Right ventricle myocardium inferior (tissue), 1 donor: ENCODE measurements around the gene EPHA6. TPM values are rescaled to one million over a fixed set of nuclear protein-coding genes. Genes with fewer than 3 reads are reported as not detected.
"Not testable (repeated sequence)": the region's sequence is repeated elsewhere in the genome, so short reads cannot be mapped to it uniquely, and the experiment has no call there.

ENCODE experiments used
- ATAC-seq: fragments of 200-7000 bp; cut with Tn5 transposase; one replicate; pipeline ENCODE4 v1.9.1; 2020; ENCODE audit warnings: mild to moderate bottlenecking, moderate library complexity
- DNase-seq: peaks from one replicate; pipeline ENCODE4 v3.0.0; 2021; ENCODE audit errors: missing footprints
- intact Hi-C: fragments of 100-400 bp; cut with DNase I; formaldehyde crosslinking; loops from one replicate; pipeline ENCODE4 v1.11.0; 2022
- total RNA-seq: library from RNA; stranded (reverse); fragmentation: NEBNext Ultra II Directional; extraction: Animal tissue kit (Norgen Biotek cat#: 25700); gene quantifications from one replicate; pipeline ENCODE4 v1.2.1, GENCODE V29; 2021
- donor health status: DM: no; HTN: yes; CAD: no; lungs with severe emphysema.

EPHA6 gene
- total RNA-seq, 1 donor from 2014 or later = 0.62 TPM

DNA sequence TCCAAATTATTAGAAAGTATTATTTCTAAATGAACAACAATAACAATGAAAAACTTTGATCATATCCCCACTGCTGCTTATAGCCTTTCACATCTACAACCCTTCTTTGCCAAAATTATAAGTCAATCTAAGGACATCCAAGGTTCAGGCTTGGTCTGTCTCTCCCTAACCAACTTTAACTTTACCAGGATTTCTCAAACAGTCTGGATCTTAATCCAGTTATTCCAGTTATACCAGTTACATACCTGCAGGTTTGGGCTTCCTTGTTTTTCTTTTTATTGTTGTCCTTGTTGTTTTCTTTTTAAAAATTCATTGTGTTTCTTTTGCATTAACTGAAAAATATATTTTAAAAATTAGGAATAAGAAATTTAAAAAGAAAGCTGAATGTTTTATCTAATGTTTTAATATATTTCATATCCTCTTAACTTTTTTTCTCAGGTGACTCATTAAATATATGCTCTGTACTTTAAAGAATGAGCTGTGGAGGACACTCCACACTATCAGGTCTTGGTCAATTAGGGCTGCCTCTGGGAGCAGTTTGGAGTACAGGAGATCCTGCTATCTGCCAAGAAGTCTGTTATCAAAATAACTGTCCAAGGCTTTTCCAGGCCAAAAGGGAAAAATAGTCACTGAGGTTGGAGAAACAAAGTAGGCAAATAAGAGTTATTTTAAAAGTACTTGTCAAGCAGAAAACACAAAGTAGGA lies 421.4 kb downstream of the EPHA6 start:
- DNase-seq (no peak), ATAC-seq (no peak)
- intact Hi-C loops = no loop called here

DNA sequence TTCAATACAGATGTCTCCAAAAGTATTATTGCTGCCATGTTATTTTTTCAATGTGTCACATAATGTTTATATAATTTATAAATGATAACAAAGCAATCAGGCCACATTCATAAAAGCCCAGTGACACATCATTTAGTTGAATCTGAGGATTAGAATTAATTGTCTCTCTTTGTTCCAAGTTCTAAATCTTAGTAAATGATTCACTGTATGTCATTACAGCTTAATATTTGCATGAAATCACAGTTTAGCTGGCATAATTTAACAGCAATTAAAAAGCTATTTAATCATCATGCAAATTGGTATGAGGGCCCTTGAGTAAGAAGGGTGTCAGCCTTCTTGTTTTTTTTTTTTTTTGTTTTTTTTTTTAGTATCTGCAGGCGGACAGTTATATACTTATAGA lies 427.0 kb downstream of the EPHA6 start:
- intact Hi-C loops = no loop called here
- ATAC-seq (no peak), DNase-seq (no peak)

DNA sequence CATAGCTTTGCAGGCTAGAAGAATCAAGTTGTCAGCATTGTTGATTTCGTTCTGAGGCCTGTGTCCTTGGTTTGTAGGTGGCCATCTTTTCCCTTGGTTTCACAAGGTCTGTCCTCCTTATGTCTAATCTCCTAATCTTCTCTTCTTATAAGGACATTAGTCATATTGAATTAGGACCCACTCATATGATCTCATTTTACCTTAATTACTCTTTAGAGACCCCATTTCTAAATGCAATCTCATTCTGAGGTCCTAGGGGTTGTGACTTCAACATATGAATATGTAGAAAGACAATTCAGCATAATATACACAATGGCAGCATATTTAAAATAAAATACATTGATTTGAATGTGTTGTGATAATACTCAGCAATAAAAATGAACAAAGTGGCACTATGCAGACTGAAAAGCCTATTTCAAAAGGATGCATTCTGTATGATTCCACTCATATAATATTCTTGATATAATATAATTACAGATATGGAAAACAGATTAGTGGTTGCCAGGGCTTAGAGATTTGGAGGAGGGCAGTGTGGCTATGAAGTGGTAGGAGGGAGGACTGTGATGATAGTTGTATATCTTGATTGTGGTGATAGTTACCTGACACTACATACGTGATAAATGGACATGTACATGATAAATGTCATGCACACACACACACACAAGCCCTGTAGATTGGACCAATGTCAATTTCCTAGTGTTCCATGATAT lies 431.0 kb downstream of the EPHA6 start:
- ATAC-seq (no peak), DNase-seq (no peak)
- intact Hi-C loops = no loop called here

DNA sequence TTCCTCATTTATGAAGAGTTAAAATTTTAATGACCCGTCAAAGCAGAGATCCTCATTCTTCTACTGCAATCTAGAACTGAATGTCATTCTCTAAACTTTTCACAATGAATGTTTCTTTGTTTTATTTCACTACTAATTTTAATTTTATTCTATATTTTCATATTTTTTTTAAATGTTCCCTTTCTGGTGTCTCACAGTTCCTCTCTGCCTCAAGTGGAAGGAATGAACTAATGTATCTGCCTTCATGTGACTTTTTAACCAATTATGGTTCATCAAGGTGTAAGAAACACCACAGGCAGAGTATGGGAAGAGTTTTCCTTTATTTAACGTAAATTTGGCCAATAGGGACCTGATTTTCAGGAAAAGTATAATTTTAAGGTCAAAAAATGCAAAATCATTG lies 441.7 kb downstream of the EPHA6 start:
- ATAC-seq (no peak), DNase-seq (no peak)
- intact Hi-C loops = no loop called here

DNA sequence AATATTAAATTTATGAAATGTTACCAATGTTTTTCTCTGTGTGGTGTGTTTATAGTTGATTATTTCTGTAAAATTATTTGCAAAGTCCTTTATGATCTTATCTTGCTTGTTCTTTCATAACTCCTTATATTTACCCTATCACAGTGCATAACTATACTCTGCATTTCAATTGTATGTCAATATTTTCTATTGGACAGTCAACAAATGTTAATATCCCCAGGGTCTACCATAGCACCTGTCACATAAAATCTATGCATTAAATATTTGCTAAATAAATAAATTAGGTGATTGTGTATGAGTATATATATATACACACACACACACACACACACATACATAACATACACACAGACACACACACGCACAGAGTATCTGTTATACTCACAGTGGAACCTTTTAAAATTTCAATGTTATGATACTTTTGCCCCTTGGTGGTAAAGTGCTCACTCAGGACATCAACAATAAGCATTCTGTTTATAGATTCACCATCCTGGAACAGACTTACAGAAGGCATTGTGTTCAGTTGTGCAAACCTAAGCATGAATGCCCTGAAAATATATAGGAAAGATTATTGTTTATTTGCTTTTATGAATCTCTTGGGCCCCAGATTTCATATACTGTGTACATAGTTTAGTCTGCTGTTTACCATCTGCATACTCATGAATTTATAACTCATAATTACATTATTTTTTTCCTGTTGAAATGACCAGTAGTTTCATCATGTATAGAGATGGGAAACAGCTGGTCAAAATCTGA lies 443.7 kb downstream of the EPHA6 start:
- no peak for ATAC-seq
- intact Hi-C loops = no loop called here

DNA sequence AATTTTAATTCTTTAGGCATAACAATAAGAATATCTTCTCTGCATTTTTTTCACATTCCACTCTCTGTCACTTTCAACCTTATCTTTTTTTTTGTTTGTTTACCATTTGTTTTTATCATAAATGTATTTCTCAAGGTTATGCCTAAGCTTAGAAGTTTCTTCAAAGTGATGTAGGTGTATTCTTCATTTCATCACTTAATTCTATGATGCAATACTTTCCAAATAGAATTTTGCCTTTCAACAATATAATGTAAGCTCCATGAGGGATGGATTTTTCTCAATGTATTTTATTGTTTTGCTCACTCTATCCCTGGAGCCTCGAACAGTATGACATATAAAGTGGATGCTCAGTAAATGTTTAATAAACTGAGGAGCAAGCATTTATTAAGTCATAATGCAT lies 444.9 kb downstream of the EPHA6 start:
- intact Hi-C loops = no loop called here
- ATAC-seq (no peak), DNase-seq (no peak)

More for the DNA sequence above, 443.7 kb downstream of the EPHA6 start:
- DNase-seq = no peak

DNA sequence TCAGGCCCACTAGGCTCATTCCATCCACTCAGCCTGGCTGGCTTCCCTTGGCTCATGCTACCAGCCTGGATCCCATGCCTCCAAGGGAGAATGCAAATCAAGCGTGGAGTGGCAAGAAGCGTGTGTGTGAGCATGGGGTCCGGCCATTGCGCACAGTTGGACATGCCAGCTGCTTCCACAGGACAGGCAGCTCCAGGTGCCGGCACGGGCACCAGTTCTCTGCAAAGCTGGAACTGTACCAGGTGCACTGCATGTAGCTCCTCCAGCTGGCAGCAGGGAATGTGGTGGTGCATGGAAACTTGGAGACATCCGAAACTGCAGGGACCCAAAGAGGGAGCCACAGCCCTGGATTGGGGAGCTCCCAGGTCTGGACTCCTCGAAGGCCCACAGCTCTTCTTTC lies 449.8 kb downstream of the EPHA6 start:
- intact Hi-C loops = no loop called here
- ATAC-seq (no peak), DNase-seq (no peak)

DNA sequence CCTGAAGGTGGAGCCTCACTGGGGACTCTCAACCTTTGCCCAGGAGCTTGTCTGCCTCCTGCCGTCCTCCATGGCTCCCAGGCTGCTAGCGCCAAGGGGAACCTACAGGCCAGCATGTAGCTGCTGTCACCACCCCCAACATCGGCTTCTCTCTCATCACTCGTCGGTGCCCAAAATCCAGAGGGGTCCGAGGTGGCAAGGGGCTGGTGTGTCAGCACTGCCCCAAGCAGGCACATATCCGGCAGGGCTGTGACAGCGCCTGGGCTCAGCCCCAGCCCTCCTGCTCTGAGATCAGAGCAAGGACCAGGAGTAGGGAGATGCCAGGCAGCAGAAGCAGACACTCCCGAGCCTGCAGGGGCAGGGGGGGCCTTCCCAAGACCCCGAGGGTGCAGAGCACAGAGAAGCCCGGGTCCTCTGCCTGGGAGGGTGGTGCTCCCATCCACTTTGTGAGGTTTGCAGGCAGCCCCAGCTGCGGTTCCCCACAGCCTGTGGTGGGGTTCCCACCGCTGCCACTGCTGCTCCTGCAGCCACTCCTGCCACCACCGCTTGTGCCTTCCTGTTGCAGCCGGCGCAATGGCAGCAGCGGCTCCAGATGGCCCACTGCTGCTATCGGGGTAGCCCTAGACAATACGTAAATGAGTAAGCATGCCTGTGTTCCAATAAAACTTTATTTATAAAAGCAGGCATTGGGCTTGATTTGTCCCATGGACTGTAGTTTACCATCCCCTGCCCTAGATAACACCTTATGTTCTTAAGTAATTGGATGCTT lies 451.0 kb downstream of the EPHA6 start:
- intact Hi-C loops = no loop called here
- DNase-seq (no peak), ATAC-seq (no peak)

DNA sequence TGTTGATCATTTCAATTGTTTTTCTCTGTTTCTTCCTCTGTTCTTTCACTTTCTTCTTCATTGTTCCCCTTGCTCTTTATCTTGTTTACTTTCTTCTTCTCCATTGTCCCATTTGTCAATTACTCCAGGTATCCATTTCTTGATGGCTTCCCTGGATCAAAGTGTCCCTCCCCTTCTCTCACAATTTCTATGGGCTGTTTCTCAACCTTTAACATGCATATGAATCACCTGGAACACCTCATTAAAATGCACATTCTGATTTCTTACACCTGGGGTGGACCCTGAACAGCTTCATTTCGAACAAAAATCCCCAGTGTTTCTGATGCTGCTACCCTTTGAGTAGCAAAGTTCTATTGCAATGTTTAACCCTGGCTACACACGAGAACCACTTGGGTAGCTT lies 454.8 kb downstream of the EPHA6 start:
- intact Hi-C loops = no loop called here
- DNase-seq (no peak), ATAC-seq (no peak)

DNA sequence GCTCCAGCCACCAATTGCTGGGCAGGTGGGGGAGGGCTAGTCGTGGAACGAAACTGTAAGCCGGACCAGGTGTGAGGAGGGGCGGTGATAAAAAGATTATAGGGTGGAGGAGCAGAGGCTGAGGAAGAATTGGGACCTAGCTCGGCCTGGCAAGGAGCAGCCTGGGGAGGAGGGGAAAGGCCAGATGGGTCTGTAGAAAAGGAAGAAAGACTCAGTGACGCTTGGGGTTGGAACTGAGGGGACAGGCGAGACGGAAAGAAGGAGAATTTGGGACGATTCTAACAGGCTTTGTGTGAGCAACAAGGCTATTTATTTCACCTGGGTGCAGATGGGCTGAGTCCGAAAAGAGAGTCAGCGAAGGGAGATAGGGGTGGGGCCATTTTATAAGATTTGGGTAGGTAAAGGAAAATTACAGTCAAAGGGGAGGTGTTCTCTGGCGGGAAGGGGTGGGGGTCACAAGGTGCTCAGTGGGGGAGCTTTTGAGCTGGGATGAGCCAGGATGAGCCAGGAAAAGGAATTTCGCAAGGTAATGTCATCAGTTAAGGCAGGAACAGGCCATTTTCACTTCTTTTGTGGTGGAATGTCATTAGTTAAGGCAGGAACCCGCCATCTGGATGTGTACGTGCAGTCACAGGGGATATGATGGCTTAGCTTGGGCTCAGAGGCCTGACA lies 462.6 kb downstream of the EPHA6 start:
- ATAC-seq, intact Hi-C loops: not testable (repeated sequence)

DNA sequence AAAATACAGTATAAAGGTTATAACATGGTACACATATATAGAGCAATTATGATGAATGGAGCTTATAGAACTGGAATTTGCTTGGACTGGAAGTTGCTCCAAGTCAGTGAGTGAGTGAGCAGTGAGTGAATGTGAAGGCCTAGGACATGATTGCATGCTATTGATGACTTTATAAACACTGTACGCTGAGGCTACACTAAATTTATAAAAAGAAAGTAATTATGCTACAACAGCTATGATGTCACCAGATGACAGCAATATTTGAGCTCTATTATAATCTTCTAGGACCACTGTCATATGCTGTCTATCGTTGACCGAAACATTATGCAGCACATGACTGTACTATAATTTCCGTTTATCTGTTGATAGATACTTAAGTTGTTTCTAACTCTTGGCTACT lies 463.3 kb downstream of the EPHA6 start:
- intact Hi-C loops = no loop called here
- DNase-seq (no peak), ATAC-seq (no peak)

More for the DNA sequence above, 462.6 kb downstream of the EPHA6 start:
- DNase-seq = not testable (repeated sequence)

DNA sequence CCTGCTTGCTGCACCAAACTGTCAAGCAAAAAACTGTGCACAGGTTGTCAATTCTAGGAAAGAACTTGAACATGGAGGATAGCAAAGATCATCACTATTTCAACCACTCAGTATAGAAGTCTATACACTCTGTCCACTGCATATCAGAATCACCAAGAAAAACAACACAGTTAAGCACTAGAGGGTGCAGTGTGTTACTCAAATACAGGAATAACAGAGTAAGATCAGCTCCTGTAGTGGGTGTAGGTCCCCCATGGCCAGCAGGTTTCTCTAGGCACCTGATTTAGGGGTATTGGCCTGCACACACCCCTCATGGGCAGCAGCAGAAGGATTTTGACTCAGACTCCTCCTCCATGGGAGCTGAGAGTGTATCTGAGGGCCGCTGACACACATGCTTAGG lies 464.1 kb downstream of the EPHA6 start:
- ATAC-seq (no peak), DNase-seq (no peak)
- intact Hi-C loops = no loop called here

DNA sequence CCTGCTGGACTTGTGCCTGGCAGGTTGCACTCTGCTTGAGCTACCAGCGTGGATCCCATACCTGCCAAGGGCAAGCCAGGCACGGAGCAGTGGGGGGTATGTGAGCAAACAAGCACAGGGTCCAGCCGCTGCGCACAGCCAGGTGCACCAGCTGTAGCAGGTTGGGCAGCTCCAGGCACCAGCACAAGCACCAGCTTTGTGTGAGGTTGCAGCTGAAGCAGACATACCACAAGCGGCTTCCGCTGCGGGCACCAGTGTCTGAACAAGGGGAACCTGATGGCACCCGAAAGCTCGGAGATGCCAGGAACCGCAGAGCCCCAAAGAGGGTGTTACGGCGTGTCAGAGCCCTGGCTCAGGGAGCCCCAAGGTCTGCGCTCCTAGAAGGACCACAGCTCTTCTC lies 477.5 kb downstream of the EPHA6 start:
- DNase-seq (peak; percentile 64), ATAC-seq (no peak)
- intact Hi-C loops = no loop called here

DNA sequence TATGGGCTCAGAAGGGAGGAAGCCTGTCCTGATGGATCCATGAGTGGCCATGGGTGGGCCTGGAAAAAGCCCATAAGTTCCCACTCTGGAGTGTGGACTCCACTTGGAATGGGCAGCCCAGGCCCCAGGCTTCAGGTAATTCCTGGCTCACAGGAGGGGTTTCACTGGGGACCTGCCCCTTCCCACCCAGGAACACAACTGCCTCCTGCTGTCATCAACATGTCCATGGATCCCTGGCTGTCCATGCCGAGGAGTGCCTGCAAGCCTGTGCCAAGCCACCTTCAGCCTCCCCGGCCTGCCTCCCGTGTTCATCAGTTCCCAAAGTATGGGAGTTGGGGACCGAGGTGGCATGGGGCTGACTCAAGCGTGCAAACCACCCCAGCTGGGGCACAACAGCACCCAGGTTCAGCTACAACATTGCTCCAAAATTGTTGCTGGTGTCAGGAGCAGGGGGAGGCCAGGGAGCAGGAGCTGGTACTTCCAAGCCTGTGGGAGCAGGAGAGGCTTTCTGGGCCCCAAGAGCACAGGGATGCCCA lies 479.3 kb downstream of the EPHA6 start:
- intact Hi-C loops = no loop called here
- no peak for DNase-seq
- ATAC-seq = no peak

DNA sequence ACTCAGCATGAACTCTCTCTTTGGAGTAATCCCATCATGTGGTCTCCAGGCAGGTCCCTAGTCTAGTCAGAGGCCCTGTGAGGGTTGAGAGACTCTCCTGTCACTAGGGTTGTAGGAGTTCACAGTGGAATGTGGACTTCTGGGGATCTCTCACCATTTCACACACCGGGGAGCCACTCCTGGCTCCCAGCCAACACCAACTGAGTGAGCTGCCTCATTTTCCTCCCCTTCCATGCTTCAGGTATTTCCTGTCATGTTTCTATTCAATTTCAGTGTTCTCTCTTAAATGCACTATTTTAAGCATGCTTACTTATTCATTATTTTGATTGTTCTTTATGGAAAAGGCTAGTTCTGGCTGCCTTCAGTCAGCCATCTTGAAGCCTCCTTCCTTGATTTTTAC lies 482.6 kb downstream of the EPHA6 start:
- no peak for DNase-seq
- ATAC-seq = no peak

DNA sequence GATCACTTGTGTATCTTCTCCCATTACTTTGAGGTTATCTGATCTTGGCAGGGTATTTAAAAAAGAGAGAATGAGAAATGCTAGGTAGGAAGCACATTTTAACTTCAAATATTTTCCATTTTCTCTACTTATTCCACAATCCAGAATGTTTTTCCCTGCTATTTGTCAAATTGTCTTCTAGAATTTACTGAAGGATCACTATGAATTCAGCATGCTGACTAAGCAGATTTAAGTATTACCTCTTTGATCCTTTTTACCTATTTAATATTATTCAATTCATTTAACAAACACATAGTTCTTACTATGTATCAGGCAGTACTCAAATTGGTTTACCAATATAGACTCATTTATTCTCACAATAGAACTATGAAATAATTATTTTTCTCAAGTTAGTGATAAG lies 486.7 kb downstream of the EPHA6 start:
- intact Hi-C loops = no loop called here
- ATAC-seq (no peak), DNase-seq (no peak)

More for the DNA sequence above, 482.6 kb downstream of the EPHA6 start:
- intact Hi-C loops = no loop called here

DNA sequence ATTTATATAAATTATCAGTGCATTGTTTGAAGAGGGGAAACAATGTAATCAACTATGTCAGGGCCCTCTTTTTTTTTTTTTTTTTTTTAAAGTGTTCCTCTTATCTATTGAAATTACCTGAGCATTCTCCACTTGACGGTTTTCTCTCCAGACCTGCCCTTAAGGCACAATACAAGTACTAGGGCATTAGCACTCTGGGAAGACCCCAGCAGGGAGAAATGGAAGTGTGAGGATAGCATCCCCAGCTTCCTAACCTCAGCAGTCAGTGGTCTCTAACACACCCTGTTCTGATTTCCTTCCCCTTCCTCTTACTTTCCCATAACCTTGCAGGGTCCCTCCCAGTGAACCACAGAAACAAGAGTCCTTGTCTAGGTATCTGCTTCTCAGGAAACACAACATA lies 491.8 kb downstream of the EPHA6 start:
- DNase-seq (no peak), ATAC-seq (no peak)
- intact Hi-C loops = no loop called here

DNA sequence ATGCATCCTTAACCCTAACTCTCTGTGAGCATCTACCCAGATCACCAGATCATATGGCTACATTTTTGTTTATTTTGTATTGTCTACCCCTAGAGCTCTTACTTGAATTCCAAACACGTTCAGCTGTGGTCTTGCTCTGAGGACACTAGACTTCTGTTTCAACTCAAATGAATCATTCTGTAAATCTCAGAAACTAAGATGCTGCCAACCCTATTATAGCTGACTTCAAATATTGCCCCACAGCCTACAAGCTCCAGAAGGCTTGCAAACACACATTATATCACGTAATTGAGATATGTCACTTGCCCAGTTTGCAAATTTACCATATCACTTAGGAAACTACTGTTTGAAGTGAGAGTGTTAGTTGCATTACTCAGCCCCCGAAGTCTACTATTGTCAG lies 524.0 kb downstream of the EPHA6 start:
- DNase-seq (no peak), ATAC-seq (no peak)
- intact Hi-C loops = no loop called here
